GM23248 (cell line): Measurements from ENCODE around the gene CSMD2.

ENCODE experiments used
- EZH2 ChIP-seq: fragments of 200-600 bp; sonication (generic); IDR thresholded peaks from 2 replicates; pipeline ENCODE4 v1.6.1; 2018; ENCODE audit warnings: antibody characterized with exemption, mild to moderate bottlenecking; ENCODE audit not compliant: insufficient read depth, poor library complexity, severe bottlenecking
- EZH2phosphoT487 ChIP-seq: fragments of 200-600 bp; sonication (generic); IDR thresholded peaks from 2 replicates; pipeline ENCODE4 v1.6.1; 2018; ENCODE audit warnings: antibody characterized with exemption, moderate library complexity, mild to moderate bottlenecking, low read depth; ENCODE audit not compliant: insufficient read depth

- TF ChIP-seq EZH2, result no peak
- no peak for TF ChIP-seq EZH2phosphoT487
Measured at GRCh38 chr1:34108711-34109110, 56.3 kb downstream of the CSMD2 start.
